ENCODE results near the gene TNK2. TPM values are rescaled to one million over a fixed set of nuclear protein-coding genes. Genes with fewer than 3 reads are reported as not detected.
"Not testable (repeated sequence)": the region's sequence is repeated elsewhere in the genome, so short reads cannot be mapped to it uniquely, and the experiment has no call there.

Gene TNK2
- total RNA-seq, 1 donor from 2014 or later, result 126 TPM

DNA sequence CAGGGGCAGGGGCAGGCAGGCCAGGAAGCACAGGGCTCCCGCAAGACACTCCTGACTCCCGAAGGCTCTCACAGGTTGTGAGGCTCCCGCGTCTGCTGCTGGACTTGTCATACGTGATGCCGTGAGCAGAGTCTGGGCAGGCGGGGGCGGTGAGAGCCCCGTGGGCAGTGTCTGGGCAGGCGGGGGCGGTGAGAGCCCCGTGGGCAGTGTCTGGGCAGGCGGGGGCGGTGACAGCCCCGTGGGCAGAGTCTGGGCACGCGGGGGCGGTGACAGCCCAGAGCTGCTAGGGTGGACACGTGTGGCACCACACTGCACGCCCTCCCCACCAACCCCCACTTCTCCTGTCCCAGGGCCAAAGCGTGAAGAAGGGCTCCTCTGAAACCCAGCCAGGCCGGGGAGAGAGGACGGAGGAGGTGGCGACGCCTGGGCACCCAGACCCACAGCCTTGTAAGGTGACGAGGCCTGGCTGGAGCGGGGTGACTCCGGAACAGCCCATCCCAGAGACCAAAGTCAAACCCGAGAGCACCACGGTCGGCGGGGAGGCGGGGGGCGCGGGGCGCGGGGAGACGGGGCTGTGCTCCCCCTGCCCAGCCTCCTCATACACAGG lies 35.0 kb downstream of the TNK2 start:
- Mint-ChIP-seq H3K9me3 (no peaks in the 10 kb centered on the region), H3K27ac (no peak overlapping the region), H3K4me3 (no peak overlapping the region), H3K27me3 (ENCODE audit: insufficient read depth) (no peaks in the 10 kb centered on the region), H3K36me3 (ENCODE audit: low read depth) (peaks cover 8% of the 10 kb centered on the region), H3K4me1 (ENCODE audit: low read depth) (no peaks in the 10 kb centered on the region)
- no peak for DNase-seq (ENCODE audit: low spot score)
- intact Hi-C loops (cut with micrococcal nuclease), result no loop called here

DNA sequence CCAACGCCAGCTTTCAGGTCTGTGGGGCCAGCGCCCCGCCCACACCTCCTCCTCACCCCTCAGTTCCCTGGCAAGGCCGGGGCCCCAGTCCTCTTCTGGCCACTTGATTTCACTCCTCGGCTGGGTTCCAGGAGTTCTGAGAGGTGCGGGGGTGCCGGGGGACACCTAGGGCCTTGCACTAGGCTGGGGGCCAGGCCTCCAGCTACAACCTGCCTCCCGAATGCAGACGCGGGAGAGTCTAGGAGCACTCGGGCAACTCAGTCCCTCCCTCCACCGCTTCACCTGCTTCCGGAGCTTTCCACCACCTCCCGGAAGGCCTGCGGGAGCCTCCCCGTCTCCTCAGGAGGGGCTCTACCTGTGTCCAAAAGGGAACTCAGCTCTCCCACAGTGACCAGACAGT lies 35.6 kb downstream of the TNK2 start:
- no peak for DNase-seq (ENCODE audit: low spot score)

DNA sequence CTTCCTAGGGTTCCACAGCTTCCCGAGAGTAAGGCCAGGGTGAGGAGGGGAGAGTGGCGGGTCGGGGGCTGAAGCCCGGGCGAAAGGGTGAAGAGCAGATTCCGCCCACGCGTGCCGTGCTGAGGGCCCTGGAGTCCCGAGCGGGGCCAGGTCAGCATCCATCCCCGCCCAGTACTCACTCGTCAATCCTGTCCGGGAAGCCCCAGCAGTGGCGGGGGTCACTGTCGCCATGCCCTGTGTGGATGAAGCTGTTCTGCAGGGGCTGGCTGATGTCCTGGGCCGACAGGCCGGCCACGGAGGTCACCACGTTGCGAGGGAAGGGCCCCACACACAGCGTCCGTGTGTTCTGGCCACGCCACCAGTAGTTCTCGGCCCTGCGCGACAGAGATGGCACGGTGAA lies 36.3 kb downstream of the TNK2 start:
- intact Hi-C loops (cut with micrococcal nuclease), result no loop called here
- no peaks in the 10 kb centered on the region for H3K9me3 Mint-ChIP-seq
- DNase-seq (ENCODE audit: low spot score), result no peak
- no peak overlapping the region for H3K4me3 Mint-ChIP-seq
- no peaks in the 10 kb centered on the region for H3K27me3 Mint-ChIP-seq (ENCODE audit: insufficient read depth)
- no peak overlapping the region for H3K27ac Mint-ChIP-seq
- no peaks in the 10 kb centered on the region for H3K4me1 Mint-ChIP-seq (ENCODE audit: low read depth)
- peaks cover 5% of the 10 kb centered on the region for H3K36me3 Mint-ChIP-seq (ENCODE audit: low read depth)

More for the DNA sequence above, 35.6 kb downstream of the TNK2 start:
- H3K27me3 Mint-ChIP-seq (ENCODE audit: insufficient read depth), result no peaks in the 10 kb centered on the region
- H3K4me3 Mint-ChIP-seq, result no peak overlapping the region
- intact Hi-C loops (cut with micrococcal nuclease), result no loop called here
- H3K36me3 Mint-ChIP-seq (ENCODE audit: low read depth), result peaks cover 8% of the 10 kb centered on the region
- H3K27ac Mint-ChIP-seq, result no peak overlapping the region
- H3K9me3 Mint-ChIP-seq, result no peaks in the 10 kb centered on the region
- H3K4me1 Mint-ChIP-seq (ENCODE audit: low read depth), result no peaks in the 10 kb centered on the region

DNA sequence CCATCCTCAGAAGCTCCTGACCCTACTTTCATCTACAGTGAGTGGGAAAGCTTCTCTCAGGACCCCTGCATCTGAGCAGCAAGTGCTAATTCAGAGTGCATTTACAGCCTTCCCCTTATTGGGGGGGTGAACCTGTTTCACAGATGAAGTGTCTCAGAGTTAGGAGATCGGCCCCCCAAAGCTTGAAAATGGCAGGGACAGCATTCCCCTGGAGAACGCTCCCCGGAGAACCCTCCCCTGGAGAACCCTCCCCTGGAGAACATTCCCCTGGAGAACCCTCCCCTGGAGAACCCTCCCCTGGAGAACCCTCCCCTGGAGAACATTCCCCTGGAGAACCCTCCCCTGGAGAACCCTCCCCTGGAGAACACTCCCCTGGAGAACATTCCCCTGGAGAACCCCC lies 36.7 kb downstream of the TNK2 start:
- H3K4me1 Mint-ChIP-seq (ENCODE audit: low read depth), result not testable (repeated sequence)

DNA sequence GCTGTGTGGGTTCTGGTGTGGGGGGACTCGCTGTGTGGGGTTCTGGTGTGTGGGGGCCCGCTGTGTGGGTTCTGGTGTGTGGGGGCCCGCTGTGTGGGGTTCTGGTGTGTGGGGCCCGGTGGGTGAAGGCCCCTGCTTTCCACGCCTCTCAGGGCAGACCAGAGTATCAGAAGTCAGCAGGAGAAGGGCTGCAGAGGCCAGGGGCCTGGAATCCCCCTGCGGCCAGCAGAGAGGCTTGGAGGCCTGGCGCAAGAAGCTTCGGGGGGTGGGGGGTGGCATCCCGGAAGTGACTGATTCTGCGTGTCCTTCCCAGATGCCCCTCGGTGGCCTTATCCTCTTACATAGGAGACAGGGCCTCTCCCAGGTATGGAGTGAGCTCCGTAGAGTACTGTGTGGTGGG lies 37.4 kb downstream of the TNK2 start:
- Mint-ChIP-seq H3K36me3 (ENCODE audit: low read depth) (peaks cover 2% of the 10 kb centered on the region), H3K4me3 (no peak overlapping the region), H3K4me1 (ENCODE audit: low read depth) (no peaks in the 10 kb centered on the region), H3K27me3 (ENCODE audit: insufficient read depth) (no peaks in the 10 kb centered on the region), H3K9me3 (no peaks in the 10 kb centered on the region), H3K27ac (no peak overlapping the region)
- DNase-seq (ENCODE audit: low spot score), result no peak
- intact Hi-C loops (cut with micrococcal nuclease), result no loop called here

More for the DNA sequence above, 36.7 kb downstream of the TNK2 start:
- DNase-seq (ENCODE audit: low spot score); H3K27me3 Mint-ChIP-seq (ENCODE audit: insufficient read depth); H3K4me3 Mint-ChIP-seq; H3K9me3 Mint-ChIP-seq; H3K36me3 Mint-ChIP-seq (ENCODE audit: low read depth); intact Hi-C loops (cut with micrococcal nuclease); H3K27ac Mint-ChIP-seq: not testable (repeated sequence)

DNA sequence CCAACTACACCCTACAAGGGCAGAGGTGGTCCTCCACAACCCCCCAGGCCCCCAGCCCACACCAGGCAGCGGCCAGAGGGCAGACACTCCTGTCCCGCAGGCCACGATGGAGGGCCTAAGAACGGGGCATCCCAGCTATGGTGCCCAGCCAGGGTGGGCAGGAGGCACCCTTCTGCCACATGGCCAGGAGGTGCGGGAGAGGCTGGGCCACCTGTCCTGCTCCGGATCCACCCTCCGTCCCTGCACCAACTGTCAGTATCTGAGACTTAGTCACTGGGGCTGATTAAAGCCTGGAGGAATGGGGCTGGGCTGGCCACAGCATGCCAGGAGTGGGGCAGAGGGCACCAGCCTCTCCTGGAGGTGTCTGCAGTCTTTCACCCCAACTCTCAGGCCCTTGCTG lies 37.9 kb downstream of the TNK2 start:
- Mint-ChIP-seq H3K27me3 (ENCODE audit: insufficient read depth) (no peaks in the 10 kb centered on the region), H3K9me3 (no peaks in the 10 kb centered on the region), H3K4me1 (ENCODE audit: low read depth) (no peaks in the 10 kb centered on the region), H3K36me3 (ENCODE audit: low read depth) (peaks cover 2% of the 10 kb centered on the region), H3K27ac (peak overlapping the region; percentile 18), H3K4me3 (no peak overlapping the region)
- intact Hi-C loops (cut with micrococcal nuclease), result no loop called here
- DNase-seq (ENCODE audit: low spot score), result no peak

DNA sequence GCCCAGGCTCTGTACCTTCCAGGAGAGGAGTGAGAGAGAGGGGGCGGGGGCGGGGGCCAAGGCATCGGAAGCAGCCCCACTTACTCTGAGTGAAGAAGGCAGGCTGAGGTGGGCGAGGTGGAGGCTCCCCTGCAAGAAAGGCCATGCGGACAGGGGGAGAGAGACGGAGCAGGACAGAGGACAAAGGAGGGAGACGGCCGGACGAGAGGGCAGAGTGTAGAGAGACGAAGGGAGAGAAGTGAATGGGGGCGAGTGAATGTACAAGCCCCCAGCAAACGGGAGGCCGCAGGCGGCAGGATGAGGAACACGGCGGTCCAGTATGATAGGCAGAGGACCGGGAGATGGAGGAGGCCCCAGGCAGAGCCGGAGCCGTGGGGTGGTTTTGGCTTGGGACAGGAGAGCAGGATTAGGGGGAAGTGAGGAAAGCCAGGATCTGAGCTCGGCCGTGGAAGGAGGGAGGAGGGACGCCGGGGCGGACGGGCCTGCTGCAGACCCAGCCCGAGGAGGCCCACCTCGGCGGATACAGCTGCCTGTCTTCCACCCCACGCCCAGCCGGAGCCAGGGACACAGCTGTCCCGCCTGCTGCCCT lies 38.8 kb downstream of the TNK2 start:
- intact Hi-C loops (cut with micrococcal nuclease), result no loop called here
- Mint-ChIP-seq H3K27ac (no peak overlapping the region), H3K9me3 (no peaks in the 10 kb centered on the region), H3K27me3 (ENCODE audit: insufficient read depth) (no peaks in the 10 kb centered on the region), H3K4me1 (ENCODE audit: low read depth) (no peaks in the 10 kb centered on the region), H3K36me3 (ENCODE audit: low read depth) (peaks cover 2% of the 10 kb centered on the region), H3K4me3 (no peak overlapping the region)
- DNase-seq (ENCODE audit: low spot score), result no peak

DNA sequence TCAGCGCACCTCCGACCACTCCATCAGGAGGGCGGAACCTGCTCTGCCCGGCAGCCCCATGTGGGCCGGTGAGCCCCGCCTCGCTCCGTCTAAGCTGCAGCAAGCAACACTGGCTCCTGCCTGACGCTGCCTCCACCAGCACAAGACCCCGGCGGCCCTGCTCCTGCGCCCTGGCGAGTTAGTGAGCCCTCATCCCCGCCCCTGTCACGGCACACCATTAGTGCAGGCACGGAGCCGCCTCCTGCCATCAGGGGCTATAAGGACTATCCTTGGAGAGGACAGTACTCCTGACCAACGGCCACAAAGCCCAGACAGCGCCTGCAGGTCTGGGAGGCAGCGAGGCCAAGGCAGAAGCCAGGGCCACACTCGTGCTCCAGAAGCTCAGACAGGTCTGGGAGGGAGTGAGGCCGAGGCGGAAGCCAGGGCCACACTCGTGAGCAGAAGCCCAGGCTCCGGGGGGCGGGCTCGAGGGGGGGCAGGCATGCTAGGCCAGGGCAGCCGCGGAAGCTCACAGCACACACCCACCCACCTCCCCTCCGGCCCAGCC lies 39.4 kb downstream of the TNK2 start:
- DNase-seq (ENCODE audit: low spot score), result no peak
- Mint-ChIP-seq H3K4me1 (ENCODE audit: low read depth) (no peaks in the 10 kb centered on the region), H3K9me3 (no peaks in the 10 kb centered on the region), H3K27me3 (ENCODE audit: insufficient read depth) (no peaks in the 10 kb centered on the region), H3K27ac (no peak overlapping the region), H3K4me3 (no peak overlapping the region), H3K36me3 (ENCODE audit: low read depth) (peaks cover 5% of the 10 kb centered on the region)
- intact Hi-C loops (cut with micrococcal nuclease), result no loop called here

DNA sequence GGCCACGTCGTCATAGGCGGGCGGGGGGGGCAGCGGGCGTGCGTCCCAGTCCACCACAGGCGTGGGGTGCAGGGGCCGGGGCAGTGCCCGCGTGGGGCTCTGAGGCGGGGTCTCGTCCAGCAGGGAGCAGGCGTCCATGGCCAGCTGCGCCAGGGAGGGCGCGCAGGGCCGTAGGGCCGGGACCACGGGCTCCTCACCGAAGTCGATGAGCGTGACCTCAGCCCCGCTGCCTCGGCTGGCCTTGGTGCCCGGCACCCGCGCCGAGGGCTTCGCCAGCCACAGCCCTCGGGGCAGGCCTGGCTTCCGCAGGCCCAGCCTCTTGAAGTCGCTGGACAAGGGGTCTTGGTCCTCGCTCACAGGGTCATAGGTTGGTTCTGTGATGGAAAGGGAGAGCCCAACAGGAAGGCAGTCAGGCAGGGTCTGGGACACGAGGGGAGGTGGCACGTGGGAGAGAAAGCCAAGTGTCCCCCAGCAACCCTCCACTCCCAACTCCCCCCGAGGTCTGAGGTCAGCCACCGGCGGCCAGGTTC lies 40.0 kb downstream of the TNK2 start:
- Mint-ChIP-seq H3K9me3 (no peaks in the 10 kb centered on the region), H3K27me3 (ENCODE audit: insufficient read depth) (no peaks in the 10 kb centered on the region), H3K36me3 (ENCODE audit: low read depth) (peaks cover 5% of the 10 kb centered on the region), H3K4me3 (no peak overlapping the region), H3K27ac (no peak overlapping the region), H3K4me1 (ENCODE audit: low read depth) (peaks cover under 1% of the 10 kb centered on the region)
- intact Hi-C loops (cut with micrococcal nuclease), result no loop called here
- DNase-seq (ENCODE audit: low spot score), result no peak

DNA sequence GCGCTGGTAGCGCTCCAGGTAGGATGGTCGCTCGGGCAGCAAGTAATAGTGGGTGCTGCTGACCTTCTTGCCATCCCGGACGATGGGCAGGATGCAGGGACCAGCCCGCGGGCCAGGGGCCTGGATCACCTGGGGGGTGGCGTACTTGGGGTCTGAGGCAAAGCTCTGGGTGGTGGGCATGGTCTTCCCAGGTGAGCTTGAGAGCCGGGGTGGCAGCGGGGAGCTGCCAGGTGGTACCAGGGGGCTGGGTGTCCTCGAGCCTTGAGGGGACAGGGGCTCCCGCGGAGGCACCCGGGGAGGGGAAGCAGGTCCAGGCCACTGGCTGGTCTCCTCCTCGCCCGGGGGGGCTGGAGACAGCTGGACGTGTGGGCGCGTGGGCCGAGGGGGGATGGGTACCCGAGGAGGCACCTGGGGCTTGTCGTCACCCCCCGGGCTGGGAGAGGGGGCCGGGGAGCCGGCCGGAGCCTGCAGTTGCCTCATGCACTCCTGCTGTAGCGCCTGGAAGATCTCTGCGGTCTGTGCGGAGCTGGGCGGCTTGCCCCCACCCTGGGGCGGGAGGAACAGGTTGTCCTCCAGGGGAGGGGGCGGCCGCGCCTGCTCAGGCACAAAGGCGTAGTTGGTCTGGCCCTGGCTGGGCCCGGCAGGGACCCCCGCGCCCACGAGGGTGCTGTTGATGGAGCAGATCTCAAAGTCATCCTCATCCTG lies 40.6 kb downstream of the TNK2 start:
- H3K36me3 Mint-ChIP-seq (ENCODE audit: low read depth), result peaks cover 5% of the 10 kb centered on the region
- no peaks in the 10 kb centered on the region for H3K27me3 Mint-ChIP-seq (ENCODE audit: insufficient read depth)
- H3K9me3 Mint-ChIP-seq, result no peaks in the 10 kb centered on the region
- peaks cover 5% of the 10 kb centered on the region for H3K4me1 Mint-ChIP-seq (ENCODE audit: low read depth)
- no peak overlapping the region for H3K4me3 Mint-ChIP-seq
- no peak for DNase-seq (ENCODE audit: low spot score)
- no peak overlapping the region for H3K27ac Mint-ChIP-seq
- intact Hi-C loops (cut with micrococcal nuclease), result no loop called here

DNA sequence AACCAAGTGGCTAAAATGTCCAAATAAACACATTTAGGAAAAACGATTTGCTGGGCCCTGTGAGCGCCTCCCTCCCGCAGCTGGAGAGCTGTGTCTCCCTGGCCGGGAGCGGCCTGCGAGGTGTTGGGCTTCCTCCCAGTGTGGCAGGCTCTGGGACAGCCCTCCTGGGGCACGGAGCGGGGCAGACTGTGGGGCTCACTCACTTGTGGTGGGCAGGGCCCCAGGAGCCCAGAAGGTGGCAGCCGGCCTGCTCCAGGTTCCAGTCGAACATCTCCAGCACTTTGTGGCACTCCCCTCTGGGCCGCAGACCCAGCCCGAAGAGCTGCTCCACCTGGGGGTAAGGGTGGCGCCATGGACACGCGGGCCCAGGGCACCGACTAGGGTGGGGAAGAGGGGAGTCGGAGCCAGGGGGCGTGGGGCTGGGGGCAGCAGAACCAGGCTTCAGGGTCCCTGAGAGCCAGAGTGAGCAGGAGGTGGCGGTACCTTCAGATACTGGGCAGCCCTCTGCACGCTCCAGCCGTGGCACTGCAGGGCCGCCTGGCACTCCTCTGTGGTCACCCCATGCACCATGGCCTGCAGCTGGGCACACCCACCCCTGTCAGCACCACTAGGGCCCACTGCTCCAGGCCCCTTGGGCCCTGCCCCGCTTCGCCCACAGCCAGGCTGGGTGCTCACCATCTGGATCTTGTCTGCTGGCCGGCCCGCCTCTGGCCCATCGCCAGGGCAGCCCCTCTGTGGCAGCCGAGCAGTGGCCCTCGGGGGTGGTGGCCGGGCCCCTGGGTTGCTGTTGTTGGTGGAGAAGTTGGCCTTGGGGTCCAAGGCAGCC lies 41.5 kb downstream of the TNK2 start:
- Mint-ChIP-seq H3K36me3 (ENCODE audit: low read depth) (peaks cover 5% of the 10 kb centered on the region), H3K9me3 (no peaks in the 10 kb centered on the region), H3K4me3 (no peak overlapping the region), H3K4me1 (ENCODE audit: low read depth) (peaks cover 5% of the 10 kb centered on the region), H3K27me3 (ENCODE audit: insufficient read depth) (no peaks in the 10 kb centered on the region), H3K27ac (no peak overlapping the region)
- DNase-seq (ENCODE audit: low spot score), result no peak
- intact Hi-C loops (cut with micrococcal nuclease), result no loop called here

DNA sequence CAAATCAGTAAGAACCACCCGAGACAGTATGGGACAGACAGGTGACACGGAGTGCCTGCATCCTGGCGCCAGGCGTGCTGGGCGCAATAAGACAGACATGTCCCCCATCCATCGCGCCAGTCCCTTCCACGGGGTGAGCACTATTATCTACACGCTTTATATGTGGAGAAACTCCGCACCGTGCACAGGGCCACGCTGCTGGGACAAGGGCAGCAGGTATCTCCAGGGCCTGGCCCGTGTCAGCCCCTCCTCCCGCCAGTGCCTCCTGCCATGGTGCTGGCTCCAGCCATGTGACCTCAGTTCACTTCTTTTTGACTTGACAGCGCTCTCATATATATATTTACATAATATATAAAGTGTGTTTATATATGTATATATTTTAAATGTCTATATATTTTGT lies 42.6 kb downstream of the TNK2 start:
- H3K4me1 Mint-ChIP-seq (ENCODE audit: low read depth), result peaks cover 5% of the 10 kb centered on the region
- DNase-seq (ENCODE audit: low spot score), result no peak
- peaks cover 7% of the 10 kb centered on the region for H3K36me3 Mint-ChIP-seq (ENCODE audit: low read depth)
- H3K4me3 Mint-ChIP-seq, result no peak overlapping the region
- H3K9me3 Mint-ChIP-seq, result no peaks in the 10 kb centered on the region
- no peaks in the 10 kb centered on the region for H3K27me3 Mint-ChIP-seq (ENCODE audit: insufficient read depth)
- intact Hi-C loops (cut with micrococcal nuclease), result no loop called here
- no peak overlapping the region for H3K27ac Mint-ChIP-seq

Measured in activated T-helper 1 cell treated with anti-CD3 and anti-CD28 coated beads, Interleukin-12 subunit alpha, Interleukin-12 subunit beta, Interleukin-2, Interleukin-4 antibody, amounts not matched to agents 30 ng/mL and 10 ng/mL and 1 ng/mL, durations not matched to agents 14 hours and 24 hours and 36 hours (primary cell).